HG02840 (cell line): ENCODE results near the gene OPN1SW.

Experiments used
- ATAC-seq: cut with Tn5 transposase; IDR thresholded peaks from one replicate; pipeline ENCODE4 v1.9.1; 2021; ENCODE audit warnings: mild to moderate bottlenecking, moderate library complexity, moderate number of reproducible peaks; ENCODE audit not compliant: unreplicated experiment, low FRiP score

OPN1SW gene

GRCh38 chr7:128767475-128768110, 8.0 kb downstream of the OPN1SW start:
- ATAC-seq, result no peak

- no peak for ATAC-seq
These were observed 12.1 kb downstream of the OPN1SW start for GRCh38 chr7:128763541-128763940.

GRCh38 chr7:128759242-128759641, 16.4 kb downstream of the OPN1SW start:
- ATAC-seq, result no peak

- no peak for ATAC-seq
These were observed 17.0 kb downstream of the OPN1SW start for GRCh38 chr7:128758553-128758952.

- ATAC-seq, result no peak
These were observed 18.4 kb downstream of the OPN1SW start for GRCh38 chr7:128757203-128757602.

- ATAC-seq, result no peak
These were observed 19.6 kb downstream of the OPN1SW start for GRCh38 chr7:128755819-128756476.

- no peak for ATAC-seq
These were observed 20.3 kb downstream of the OPN1SW start for GRCh38 chr7:128755075-128755818.

- ATAC-seq, result no peak
These were observed 23.3 kb downstream of the OPN1SW start for GRCh38 chr7:128752251-128752650.

- ATAC-seq, result no peak
These were observed 28.1 kb downstream of the OPN1SW start for GRCh38 chr7:128747327-128748079.

- no peak for ATAC-seq
These were observed 29.9 kb downstream of the OPN1SW start for GRCh38 chr7:128745706-128746105.

- no peak for ATAC-seq
These were observed 31.2 kb downstream of the OPN1SW start for GRCh38 chr7:128744366-128744905.

- no peak for ATAC-seq
These were observed 32.4 kb downstream of the OPN1SW start for GRCh38 chr7:128743112-128743772.

- ATAC-seq, result no peak
These were observed 33.4 kb downstream of the OPN1SW start for GRCh38 chr7:128742206-128742605.

- ATAC-seq, result no peak
These were observed 34.1 kb downstream of the OPN1SW start for GRCh38 chr7:128741491-128741890.

GRCh38 chr7:128740996-128741395, 34.6 kb downstream of the OPN1SW start:
- no peak for ATAC-seq

- no peak for ATAC-seq
These were observed 35.5 kb downstream of the OPN1SW start for GRCh38 chr7:128739990-128740682.

GRCh38 chr7:128739048-128739962, 36.3 kb downstream of the OPN1SW start, which contains the start of gene CALU:
Gene CALU, plus strand, starts transcription at chr7:128739359. Its CDS starts 9,225 bp downstream, at chr7:128748584.
- ATAC-seq, result peak; percentile 97

- ATAC-seq, result no peak
These were observed 37.0 kb downstream of the OPN1SW start for GRCh38 chr7:128738570-128739047.
